Measurements from ENCODE around the gene P4HB.

The P4HB gene

GRCh38 chr17:81867170-81867990 lies 7.0 kb upstream of the P4HB start:
- H3K4me3 Mint-ChIP-seq = peak overlapping the region; percentile 17 to 65 (median 34)
- no peaks in the 10 kb centered on the region for H3K9me3 Mint-ChIP-seq
- no peak for TF ChIP-seq CTCF (IDR thresholded peaks at IDR 0.05; ENCODE audit: unreplicated experiment in 3 of 3)
- H3K4me1 Mint-ChIP-seq = peaks cover 24% of the 10 kb centered on the region
- no peaks in the 10 kb centered on the region for H3K27me3 Mint-ChIP-seq (ENCODE audit: low read depth)
- peaks cover 8% of the 10 kb centered on the region for H3K36me3 Mint-ChIP-seq (ENCODE audit: low read depth)
- H3K27ac Mint-ChIP-seq = peak overlapping the region in 2 of 3 experiments; percentile 49 to 66

GRCh38 chr17:81866440-81867169 lies 6.3 kb upstream of the P4HB start:
- peak overlapping the region in 1 of 3 experiments; percentile 69 for H3K27ac Mint-ChIP-seq
- peak overlapping the region in 2 of 3 experiments; percentile 48 to 71 for H3K4me3 Mint-ChIP-seq
- no peaks in the 10 kb centered on the region for H3K9me3 Mint-ChIP-seq
- no peak for TF ChIP-seq CTCF (IDR thresholded peaks at IDR 0.05; ENCODE audit: unreplicated experiment in 3 of 3)
- H3K27me3 Mint-ChIP-seq (ENCODE audit: low read depth) = no peaks in the 10 kb centered on the region
- peaks cover 24% of the 10 kb centered on the region for H3K4me1 Mint-ChIP-seq
- H3K36me3 Mint-ChIP-seq (ENCODE audit: low read depth) = peaks cover 8% of the 10 kb centered on the region

GRCh38 chr17:81865733-81866439 lies 5.6 kb upstream of the P4HB start:
- H3K36me3 Mint-ChIP-seq (ENCODE audit: low read depth) = peaks cover 8% of the 10 kb centered on the region
- H3K27me3 Mint-ChIP-seq (ENCODE audit: low read depth) = no peaks in the 10 kb centered on the region
- H3K4me3 Mint-ChIP-seq = peak overlapping the region in 2 of 3 experiments; percentile 23 to 25
- no peak for TF ChIP-seq CTCF (IDR thresholded peaks at IDR 0.05; ENCODE audit: unreplicated experiment in 3 of 3)
- H3K27ac Mint-ChIP-seq = no peak overlapping the region
- H3K9me3 Mint-ChIP-seq = no peaks in the 10 kb centered on the region
- H3K4me1 Mint-ChIP-seq = peaks cover 24% of the 10 kb centered on the region

- Mint-ChIP-seq H3K36me3 (ENCODE audit: low read depth) (peaks cover 8% of the 10 kb centered on the region), H3K4me1 (peaks cover 23% of the 10 kb centered on the region), H3K4me3 (peak overlapping the region in 1 of 3 experiments; percentile 25), H3K27me3 (ENCODE audit: low read depth) (no peaks in the 10 kb centered on the region), H3K9me3 (no peaks in the 10 kb centered on the region), H3K27ac (no peak overlapping the region)
- no peak for TF ChIP-seq CTCF (IDR thresholded peaks at IDR 0.05; ENCODE audit: unreplicated experiment in 3 of 3)
Measured at GRCh38 chr17:81865358-81865732, 5.0 kb upstream of the P4HB start.

GRCh38 chr17:81863833-81864768 lies 3.8 kb upstream of the P4HB start:
- H3K36me3 Mint-ChIP-seq (ENCODE audit: low read depth) = peaks cover 12% of the 10 kb centered on the region
- H3K4me1 Mint-ChIP-seq = peaks cover 23% of the 10 kb centered on the region
- H3K27ac Mint-ChIP-seq = peak overlapping the region; percentile 61 to 77 (median 74)
- H3K27me3 Mint-ChIP-seq (ENCODE audit: low read depth) = no peaks in the 10 kb centered on the region
- no peaks in the 10 kb centered on the region for H3K9me3 Mint-ChIP-seq
- H3K4me3 Mint-ChIP-seq = peak overlapping the region; percentile 78 to 87 (median 84)
- no peak for TF ChIP-seq CTCF (IDR thresholded peaks at IDR 0.05; ENCODE audit: unreplicated experiment in 3 of 3)
